ENCODE results near the gene IFIT3.

GRCh38 chr10:89351412-89351779, 23.6 kb downstream of the IFIT3 start:
- TF ChIP-seq POLR2A (conservative IDR thresholded peaks at IDR 0.05) (no peak), EZH2 (IDR thresholded peaks at IDR 0.05; ENCODE audit: borderline replicate concordance, low read depth, low read length) (no peak), HNRNPL (IDR thresholded peaks at IDR 0.05; ENCODE audit: low read depth, low read length) (no peak), SIN3A (IDR thresholded peaks at IDR 0.05; ENCODE audit: borderline replicate concordance in 2 of 2, control insufficient read depth in 1 of 2, low read depth in 2 of 2, low read length in 2 of 2) (no peak), ZNF274 (IDR thresholded peaks at IDR 0.05; ENCODE audit: borderline replicate concordance, low read depth, low read length) (no peak), ARNT (IDR thresholded peaks at IDR 0.05) (no peak), ZC3H4 (CRISPR knock-in tag; IDR thresholded peaks at IDR 0.05; ENCODE audit: borderline replicate concordance) (no peak), ZFP30 (CRISPR knock-in tag; IDR thresholded peaks at IDR 0.05; ENCODE audit: borderline replicate concordance) (no peak), CBX2 (IDR thresholded peaks at IDR 0.05; ENCODE audit: insufficient read depth, low read length, poor library complexity, severe bottlenecking) (no peak)
- TF ChIP-seq, protein P1, sequence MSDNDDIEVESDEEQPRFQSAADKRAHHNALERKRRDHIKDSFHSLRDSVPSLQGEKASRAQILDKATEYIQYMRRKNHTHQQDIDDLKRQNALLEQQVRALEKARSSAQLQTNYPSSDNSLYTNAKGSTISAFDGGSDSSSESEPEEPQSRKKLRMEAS (CRISPR knock-in tag; IDR thresholded peaks at IDR 0.05), result no peak
- TF ChIP-seq, protein P2, sequence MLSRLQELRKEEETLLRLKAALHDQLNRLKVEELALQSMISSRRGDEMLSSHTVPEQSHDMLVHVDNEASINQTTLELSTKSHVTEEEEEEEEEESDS (CRISPR knock-in tag; IDR thresholded peaks at IDR 0.05), result no peak
- TF ChIP-seq, protein P3, sequence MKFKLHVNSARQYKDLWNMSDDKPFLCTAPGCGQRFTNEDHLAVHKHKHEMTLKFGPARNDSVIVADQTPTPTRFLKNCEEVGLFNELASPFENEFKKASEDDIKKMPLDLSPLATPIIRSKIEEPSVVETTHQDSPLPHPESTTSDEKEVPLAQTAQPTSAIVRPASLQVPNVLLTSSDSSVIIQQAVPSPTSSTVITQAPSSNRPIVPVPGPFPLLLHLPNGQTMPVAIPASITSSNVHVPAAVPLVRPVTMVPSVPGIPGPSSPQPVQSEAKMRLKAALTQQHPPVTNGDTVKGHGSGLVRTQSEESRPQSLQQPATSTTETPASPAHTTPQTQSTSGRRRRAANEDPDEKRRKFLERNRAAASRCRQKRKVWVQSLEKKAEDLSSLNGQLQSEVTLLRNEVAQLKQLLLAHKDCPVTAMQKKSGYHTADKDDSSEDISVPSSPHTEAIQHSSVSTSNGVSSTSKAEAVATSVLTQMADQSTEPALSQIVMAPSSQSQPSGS (CRISPR knock-in tag; IDR thresholded peaks at IDR 0.05), result no peak
- TF ChIP-seq, protein P4, sequence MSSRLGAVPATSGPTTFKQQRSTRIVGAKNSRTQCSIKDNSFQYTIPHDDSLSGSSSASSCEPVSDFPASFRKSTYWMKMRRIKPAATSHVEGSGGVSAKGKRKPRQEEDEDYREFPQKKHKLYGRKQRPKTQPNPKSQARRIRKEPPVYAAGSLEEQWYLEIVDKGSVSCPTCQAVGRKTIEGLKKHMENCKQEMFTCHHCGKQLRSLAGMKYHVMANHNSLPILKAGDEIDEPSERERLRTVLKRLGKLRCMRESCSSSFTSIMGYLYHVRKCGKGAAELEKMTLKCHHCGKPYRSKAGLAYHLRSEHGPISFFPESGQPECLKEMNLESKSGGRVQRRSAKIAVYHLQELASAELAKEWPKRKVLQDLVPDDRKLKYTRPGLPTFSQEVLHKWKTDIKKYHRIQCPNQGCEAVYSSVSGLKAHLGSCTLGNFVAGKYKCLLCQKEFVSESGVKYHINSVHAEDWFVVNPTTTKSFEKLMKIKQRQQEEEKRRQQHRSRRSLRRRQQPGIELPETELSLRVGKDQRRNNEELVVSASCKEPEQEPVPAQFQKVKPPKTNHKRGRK (tag; IDR thresholded peaks at IDR 0.05), result no peak

Data from K562 (cell line).